ENCODE data around the gene PEX13.

- TF ChIP-seq CTCF (IDR thresholded peaks at IDR 0.05; ENCODE audit: insufficient read depth, low read depth, low read length) (no peak), EZH2 (IDR thresholded peaks at IDR 0.05; ENCODE audit: insufficient read depth, low read length) (no peak)
Observed at GRCh38 chr2:61018798-61019197, 1.3 kb downstream of the PEX13 start.
